Measurements from ENCODE around the gene SDK1. TPM values are rescaled to one million over a fixed set of nuclear protein-coding genes. Genes with fewer than 3 reads are reported as not detected.

Gene SDK1
- total and polyA plus RNA-seq, 10 of the 15 experiments (the other 5 are each of a cell fraction or from before 2014, with no cell fraction given), result 0.14 to 0.33 TPM; not detected in 8

GRCh38 chr7:3443716-3444115 lies 142.7 kb downstream of the SDK1 start:
- no peaks in the 10 kb centered on the region for H3K36me3 ChIP-seq (ENCODE audit: control insufficient read depth in 2 of 2, insufficient read depth in 2 of 2, low read length in 1 of 2)
- ChIA-PET RAD21 (ENCODE audit: unreplicated experiment) (no interaction called here), SMC1A (ENCODE audit: uncharacterized antibody, unreplicated experiment) (interaction anchor here (0.6 to 1.0 kb wide), 2 partner anchors 9 to 31 kb away, joined by 3 read pairs; no protein-coding TSS in a partner anchor), CTCF (interaction anchor here (0.6 kb wide), 2 partner anchors 44 to 578 kb away, joined by 3 read pairs; no protein-coding TSS in a partner anchor), POLR2A (no interaction called here)
- WGBS (ENCODE audit: insufficient coverage, insufficient replicate concordance, low lambda C conversion rate, missing lambda C conversion rate), result 37% methylated on average over 5 of the region's 5 CpGs
- H3K9ac ChIP-seq (ENCODE audit: control insufficient read depth, insufficient read depth, low read length), result no peak overlapping the region
- no peak overlapping the region for H3K27ac ChIP-seq (ENCODE audit: control insufficient read depth, insufficient read depth)
- no peaks in the 10 kb centered on the region for H4K20me1 ChIP-seq (ENCODE audit: control insufficient read depth, insufficient read depth)
- ATAC-seq (no peak), DNase-seq (ENCODE audit: low read depth, low spot score) (no peak), FAIRE-seq (no peak)
- H3K4me2 ChIP-seq (ENCODE audit: control insufficient read depth, insufficient read depth), result no peak overlapping the region
- BruUV-seq (replicated peaks), result no TSS peak
- no peaks in the 10 kb centered on the region; the same call in 2 of the 3 replicates for H3K9me3 ChIP-seq (replicated peaks; ENCODE audit: control insufficient read depth, insufficient read depth, low read length)
- H3K4me3 ChIP-seq, result no peak overlapping the region
- H3K27me3 ChIP-seq (replicated peaks in 1 of 2; ENCODE audit: control insufficient read depth in 2 of 2, insufficient read depth in 2 of 2, low read length in 1 of 2), result no peaks in the 10 kb centered on the region
- no peaks in the 10 kb centered on the region for H3K4me1 ChIP-seq (ENCODE audit: control insufficient read depth, insufficient read depth, low read length)
- H3K79me2 ChIP-seq (ENCODE audit: control insufficient read depth, insufficient read depth, low read length), result no peaks in the 10 kb centered on the region
- in situ Hi-C loops (cut with MboI), result no loop called here
- H2AFZ ChIP-seq (ENCODE audit: control insufficient read depth, low read depth, low read length), result no peak overlapping the region
- no peak for TF ChIP-seq MXI1 (IDR thresholded peaks at IDR 0.05; ENCODE audit: low read depth, low read length)
- no peak for TF ChIP-seq EED (IDR thresholded peaks at IDR 0.05; ENCODE audit: low read depth)
- TF ChIP-seq TCF7 (IDR thresholded peaks at IDR 0.05; ENCODE audit: borderline replicate concordance), result no peak
- intact Hi-C loops (cut with micrococcal nuclease; ENCODE audit: unreplicated experiment), result no loop called here

DNA sequence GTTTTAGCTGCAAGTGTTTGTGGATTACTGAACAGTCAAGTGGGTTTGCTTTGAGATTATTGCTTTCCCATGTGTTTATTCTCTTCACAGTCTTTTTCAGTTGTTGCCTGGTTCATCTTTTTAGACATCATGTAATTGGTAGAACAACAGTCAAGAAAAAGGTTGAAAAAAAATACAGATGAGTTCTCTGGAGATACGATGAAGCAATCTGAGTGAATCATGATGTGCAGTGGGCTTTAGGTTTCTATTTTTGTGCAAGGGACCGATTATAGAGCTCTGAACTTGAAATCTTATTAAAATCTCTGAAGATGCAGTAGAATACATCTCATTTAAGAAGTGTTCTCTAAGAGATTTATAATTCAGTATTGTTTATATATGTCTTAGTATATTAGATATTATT lies 145.7 kb downstream of the SDK1 start:
- POLR2A ChIA-PET, result no interaction called here

More for the DNA sequence above, 145.7 kb downstream of the SDK1 start:
- BruUV-seq (replicated peaks), result no TSS peak
- FAIRE-seq (no peak), ATAC-seq (no peak), DNase-seq (ENCODE audit: low read depth, low spot score) (no peak)
- H4K20me1 ChIP-seq (ENCODE audit: control insufficient read depth, insufficient read depth), result no peaks in the 10 kb centered on the region
- H3K4me2 ChIP-seq (ENCODE audit: control insufficient read depth, insufficient read depth), result no peak overlapping the region
- TF ChIP-seq EZH2 (IDR thresholded peaks at IDR 0.05; ENCODE audit: borderline replicate concordance, control insufficient read depth, low read depth, low read length) (no peak), SP1 (IDR thresholded peaks at IDR 0.05; ENCODE audit: low read depth, low read length) (no peak), IRF3 (IDR thresholded peaks at IDR 0.05) (no peak), SREBF2 (IDR thresholded peaks at IDR 0.05; ENCODE audit: low read length) (no peak), ZNF24 (IDR thresholded peaks at IDR 0.05) (no peak)
- TF ChIP-seq, protein P1, sequence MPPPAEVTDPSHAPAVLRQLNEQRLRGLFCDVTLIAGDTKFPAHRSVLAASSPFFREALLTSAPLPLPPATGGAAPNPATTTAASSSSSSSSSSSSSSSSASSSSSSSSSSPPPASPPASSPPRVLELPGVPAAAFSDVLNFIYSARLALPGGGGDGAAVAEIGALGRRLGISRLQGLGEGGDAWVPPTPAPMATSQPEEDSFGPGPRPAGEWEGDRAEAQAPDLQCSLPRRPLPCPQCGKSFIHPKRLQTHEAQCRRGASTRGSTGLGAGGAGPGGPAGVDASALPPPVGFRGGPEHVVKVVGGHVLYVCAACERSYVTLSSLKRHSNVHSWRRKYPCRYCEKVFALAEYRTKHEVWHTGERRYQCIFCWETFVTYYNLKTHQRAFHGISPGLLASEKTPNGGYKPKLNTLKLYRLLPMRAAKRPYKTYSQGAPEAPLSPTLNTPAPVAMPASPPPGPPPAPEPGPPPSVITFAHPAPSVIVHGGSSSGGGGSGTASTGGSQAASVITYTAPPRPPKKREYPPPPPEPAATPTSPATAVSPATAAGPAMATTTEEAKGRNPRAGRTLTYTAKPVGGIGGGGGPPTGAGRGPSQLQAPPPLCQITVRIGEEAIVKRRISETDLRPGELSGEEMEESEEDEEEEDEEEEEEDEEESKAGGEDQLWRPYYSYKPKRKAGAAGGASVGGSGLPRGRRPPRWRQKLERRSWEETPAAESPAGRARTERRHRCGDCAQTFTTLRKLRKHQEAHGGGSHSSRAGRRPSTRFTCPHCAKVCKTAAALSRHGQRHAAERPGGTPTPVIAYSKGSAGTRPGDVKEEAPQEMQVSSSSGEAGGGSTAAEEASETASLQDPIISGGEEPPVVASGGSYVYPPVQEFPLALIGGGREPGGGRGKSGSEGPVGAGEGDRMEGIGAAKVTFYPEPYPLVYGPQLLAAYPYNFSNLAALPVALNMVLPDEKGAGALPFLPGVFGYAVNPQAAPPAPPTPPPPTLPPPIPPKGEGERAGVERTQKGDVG (CRISPR knock-in tag; IDR thresholded peaks at IDR 0.05), result no peak
- H3K27ac ChIP-seq (ENCODE audit: control insufficient read depth, insufficient read depth), result no peak overlapping the region
- no peaks in the 10 kb centered on the region for H3K79me2 ChIP-seq (ENCODE audit: control insufficient read depth, insufficient read depth, low read length)
- no peaks in the 10 kb centered on the region for H3K27me3 ChIP-seq (replicated peaks in 1 of 2; ENCODE audit: control insufficient read depth in 2 of 2, insufficient read depth in 2 of 2, low read length in 1 of 2)
- no peak overlapping the region for H2AFZ ChIP-seq (ENCODE audit: control insufficient read depth, low read depth, low read length)
- no peaks in the 10 kb centered on the region for H3K4me1 ChIP-seq (ENCODE audit: control insufficient read depth, insufficient read depth, low read length)
- in situ Hi-C loops (cut with MboI), result no loop called here
- WGBS (ENCODE audit: insufficient coverage, insufficient replicate concordance, low lambda C conversion rate, missing lambda C conversion rate), result 11% methylated on average over 2 of the region's 2 CpGs
- no peaks in the 10 kb centered on the region for H3K36me3 ChIP-seq (ENCODE audit: control insufficient read depth in 2 of 2, insufficient read depth in 2 of 2, low read length in 1 of 2)
- intact Hi-C loops (cut with micrococcal nuclease; ENCODE audit: unreplicated experiment), result loop anchor here (5.0 kb wide), 1 partner anchor 49 kb away; no protein-coding TSS in a partner anchor
- ChIA-PET CTCF (interaction anchor here (0.7 kb wide), 1 partner anchor 72 kb away, joined by 3 read pairs; no protein-coding TSS in a partner anchor), SMC1A (ENCODE audit: uncharacterized antibody, unreplicated experiment) (interaction anchor here (1.4 kb wide), 1 partner anchor 36 kb away, joined by 3 read pairs; no protein-coding TSS in a partner anchor), RAD21 (ENCODE audit: unreplicated experiment) (no interaction called here)
- H3K9ac ChIP-seq (ENCODE audit: control insufficient read depth, insufficient read depth, low read length), result no peak overlapping the region
- no peak overlapping the region for H3K4me3 ChIP-seq
- H3K9me3 ChIP-seq (replicated peaks; ENCODE audit: control insufficient read depth, insufficient read depth, low read length), result no peaks in the 10 kb centered on the region; the same call in 2 of the 3 replicates

All from GM12878 (cell line).